K562 (cell line): ENCODE data around the gene CASKIN2. TPM values are rescaled to one million over a fixed set of nuclear protein-coding genes. Genes with fewer than 3 reads are reported as not detected.
A peak's percentile ranks its signal among the peaks of the same experiment; 100 is the strongest.

Experiments used
- ATAC-seq: fragments of 200-7000 bp; cut with Tn5 transposase; 3 replicates; pipeline ENCODE4 v1.9.1; 2020; ENCODE audit warnings: moderate library complexity
- BruUV-seq: library from RNA; stranded (reverse); fragments of 400-500 nt; replicated peaks from 2 replicates; lab custom pipeline; 2021; lab: Mats Ljungman, UMichigan
- CTCF ChIA-PET: fragments of 300-600 bp; formaldehyde crosslinking; extraction: SDS; loops from one replicate; lab custom pipeline; 2021; ENCODE audit warnings: low intra/inter-chr PET ratio; lab: Yijun Ruan, JAX
- POLR2A ChIA-PET: fragments of 300-600, 350-650 bp; sonication (Branson Sonifier 250); formaldehyde crosslinking; extraction: SDS; loops from one replicate; lab custom pipeline; 2021; ENCODE audit warnings: antibody characterized with exemption, inconsistent platforms; lab: Yijun Ruan, JAX
- DNase-seq, 4 experiments: peaks; one replicate each; pipeline versions ENCODE4 v3.0.0 to v3.0.0-alpha.2; 2011 to 2018; ENCODE audit warnings: low spot score in 3 of 4, mixed read lengths in 3 of 4; ENCODE audit errors: extremely low read depth in 1 of 4
- FAIRE-seq: peaks from 2 replicates; lab custom pipeline; 2011; peaks lifted over from hg19 to GRCh38; lab: Jason Lieb, UNC
- H2AFZ ChIP-seq: 2 replicates; pipeline ENCODE4 v1.6.0; 2011; ENCODE audit warnings: low read depth, low read length, control low read depth, inconsistent platforms
- H3K27ac ChIP-seq: fragments of 200-600 bp; 3 replicates; pipeline ENCODE4 v1.8.0; 2011; ENCODE audit warnings: low read depth, mild to moderate bottlenecking, control low read depth, inconsistent platforms, low read length, moderate library complexity, mixed read lengths; ENCODE audit errors: extremely low read depth
- H3K27me3 ChIP-seq, 2 experiments: fragments of 300-600 bp in 1 of 2; 2 replicates in 1 of 2; 3 replicates in 1 of 2; pipeline versions ENCODE4 v1.6.0 to v1.8.0; 2011; ENCODE audit warnings: inconsistent platforms in 2 of 2, low read length in 2 of 2, mild to moderate bottlenecking in 1 of 2, mixed read lengths in 1 of 2, moderate library complexity in 1 of 2; ENCODE audit not compliant: control insufficient read depth in 2 of 2, insufficient read depth in 2 of 2
- H3K36me3 ChIP-seq: fragments of 300-600 bp; 3 replicates; pipeline ENCODE4 v1.8.0; 2011; ENCODE audit warnings: mild to moderate bottlenecking, low read length, inconsistent platforms; ENCODE audit not compliant: control insufficient read depth, insufficient read depth
- H3K4me1 ChIP-seq, 2 experiments: fragments of 200-600 bp in 1 of 2; replicated peaks in 1 of 2; 2 replicates in 1 of 2; 3 replicates in 1 of 2; pipeline versions ENCODE4 v1.5.1 to v1.8.0; 2011; ENCODE audit warnings: inconsistent platforms in 2 of 2, low read length in 2 of 2, mild to moderate bottlenecking in 1 of 2, mixed read lengths in 1 of 2, moderate library complexity in 1 of 2; ENCODE audit not compliant: control insufficient read depth in 2 of 2, insufficient read depth in 2 of 2
- H3K4me2 ChIP-seq: 2 replicates; pipeline ENCODE4 v1.6.1; 2011; ENCODE audit warnings: low read length, control low read depth, inconsistent platforms, mixed read lengths; ENCODE audit not compliant: insufficient read depth
- H3K4me3 ChIP-seq: fragments of 200-600 bp; sonication (generic), shearing (Covaris generic); 2 replicates; pipeline ENCODE4 v1.5.1; 2016; ENCODE audit warnings: control low read depth, inconsistent platforms
- H3K79me2 ChIP-seq: fragments of 200-600 bp; 3 replicates; pipeline ENCODE4 v1.8.0; 2011; ENCODE audit warnings: low read length, inconsistent platforms; ENCODE audit not compliant: control insufficient read depth, insufficient read depth
- H3K9ac ChIP-seq, 2 experiments: 2 replicates each; pipeline versions ENCODE4 v1.6.0 to v1.6.1; 2011; ENCODE audit warnings: low read depth in 2 of 2, low read length in 2 of 2, control low read depth in 1 of 2, inconsistent platforms in 1 of 2, mild to moderate bottlenecking in 1 of 2, mixed read lengths in 1 of 2; ENCODE audit not compliant: insufficient read depth in 1 of 2
- H3K9me1 ChIP-seq: one replicate; pipeline ENCODE4 v1.6.0; 2011; ENCODE audit warnings: inconsistent platforms, mild to moderate bottlenecking, low read length, moderate library complexity; ENCODE audit not compliant: control insufficient read depth, insufficient read depth
- H3K9me3 ChIP-seq: replicated peaks from 2 replicates; pipeline ENCODE4 v1.5.1; 2011; ENCODE audit warnings: low read depth, low read length, inconsistent platforms; ENCODE audit not compliant: control insufficient read depth, insufficient read depth
- H4K20me1 ChIP-seq: replicated peaks from 2 replicates; pipeline ENCODE4 v1.6.1; 2011; ENCODE audit warnings: low read length, inconsistent platforms, mixed read lengths; ENCODE audit not compliant: control insufficient read depth, insufficient read depth
- POLR2G ChIP-seq: fragments of 200-400 bp; formaldehyde crosslinking; IDR thresholded peaks from 2 replicates; pipeline ENCODE4 v1.6.1; 2017; ENCODE audit warnings: low read depth, mild to moderate bottlenecking, antibody characterized with exemption, low read length, moderate library complexity
- WGBS: fragments of 100-300 bp; shearing (Covaris generic); methylation state at CpG from one replicate; pipeline ENCODE4 v1.1.6; 2016; ENCODE audit warnings: low coverage, mixed read lengths; ENCODE audit not compliant: insufficient coverage; ENCODE audit errors: missing lambda C conversion rate; 5-methylcytosine and 5-hydroxymethylcytosine counted together
- in situ Hi-C: fragments of 300-500 bp; cut with MboI; formaldehyde crosslinking; loops from 4 replicates; pipeline ENCODE4 v1.15.0; 2018; ENCODE audit warnings: inconsistent platforms, mixed read lengths
- intact Hi-C: fragments of 100-400 bp; cut with micrococcal nuclease; formaldehyde crosslinking; loops from 2 replicates; pipeline ENCODE4 v1.14.2; 2022
- polyA plus RNA-seq, 8 experiments: library from polyadenylated mRNA; depleted of rRNA in 4 of 8; stranded (reverse) in 5 of 8; unstranded in 3 of 8; fragments of >200 nt; fragmentation: Nextera tagmentation in 2 of 8; fragmentation: Illumina TruSeq in 1 of 8; extraction: Ambion mirVana in 2 of 8; extraction: Trizol in 1 of 8; gene quantifications; 2 replicates each; pipeline versions ENCODE4 v1.2.1 to v1.2.3, GENCODE V29; 2011 to 2014; ENCODE audit warnings: inconsistent platforms in 1 of 8, missing spikeins in 1 of 8
- total RNA-seq, 7 experiments: library from RNA; depleted of rRNA in 6 of 7; stranded (reverse); fragments of >200 nt in 6 of 7; fragmentation: Illumina TruSeq in 2 of 7; extraction: Trizol in 2 of 7; gene quantifications; 2 replicates each; pipeline versions ENCODE4 v1.2.1 to v1.2.3, GENCODE V29; 2011 to 2021; ENCODE audit warnings: low replicate concordance in 1 of 7
- TF ChIP-seq, protein P1 (sequence below): fragments of 450-650 bp; formaldehyde crosslinking; IDR thresholded peaks from 2 replicates; pipeline ENCODE4 v1.4.0; 2020; ENCODE audit warnings: mild to moderate bottlenecking, moderate library complexity

CASKIN2 gene
- total and polyA plus RNA-seq, 9 of the 15 experiments (the other 6 are each of a cell fraction or from before 2014, with no cell fraction given), result 0.01 to 12.2 (median 2.1) TPM

DNA sequence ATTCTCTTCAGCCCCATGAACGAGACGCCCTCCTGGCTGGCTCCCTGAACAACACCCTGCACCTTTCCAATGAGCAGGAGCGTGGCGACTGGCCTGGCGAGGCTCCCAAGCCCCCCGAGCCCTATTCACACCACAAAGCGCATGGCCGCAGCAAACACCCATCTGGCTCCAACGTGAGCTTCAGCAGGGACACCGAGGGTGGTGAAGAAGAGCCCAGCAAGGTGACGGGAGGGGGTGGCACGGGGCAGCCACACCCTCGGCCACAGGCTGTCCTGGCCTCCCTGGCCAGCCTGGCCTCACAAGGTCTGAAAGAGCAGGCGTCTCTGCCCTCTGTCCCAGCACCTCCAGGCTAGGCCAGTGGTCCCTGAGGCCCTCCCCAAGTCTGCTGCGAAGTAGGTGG is 23.7 kb downstream of the CASKIN2 start:
- no peaks in the 10 kb centered on the region for H3K27me3 ChIP-seq
- intact Hi-C loops, result no loop called here
- H3K9me1 ChIP-seq, result no peaks in the 10 kb centered on the region
- H3K9me3 ChIP-seq, result no peaks in the 10 kb centered on the region
- H2AFZ ChIP-seq, result no peak overlapping the region
- H3K9ac ChIP-seq, result peak overlapping the region in 1 of 2 experiments; percentile 31; a peak in 1 of 4 replicates
- H3K79me2 ChIP-seq, result 0 out of 3 replicates have a peak, but pooled peaks cover 2% of the 10 kb centered on the region
- CTCF ChIA-PET, result no interaction called here
- 0 out of 2 replicates have a peak, but pooled peaks have one; percentile 18 for TF ChIP-seq POLR2G
- TF ChIP-seq, protein P1, sequence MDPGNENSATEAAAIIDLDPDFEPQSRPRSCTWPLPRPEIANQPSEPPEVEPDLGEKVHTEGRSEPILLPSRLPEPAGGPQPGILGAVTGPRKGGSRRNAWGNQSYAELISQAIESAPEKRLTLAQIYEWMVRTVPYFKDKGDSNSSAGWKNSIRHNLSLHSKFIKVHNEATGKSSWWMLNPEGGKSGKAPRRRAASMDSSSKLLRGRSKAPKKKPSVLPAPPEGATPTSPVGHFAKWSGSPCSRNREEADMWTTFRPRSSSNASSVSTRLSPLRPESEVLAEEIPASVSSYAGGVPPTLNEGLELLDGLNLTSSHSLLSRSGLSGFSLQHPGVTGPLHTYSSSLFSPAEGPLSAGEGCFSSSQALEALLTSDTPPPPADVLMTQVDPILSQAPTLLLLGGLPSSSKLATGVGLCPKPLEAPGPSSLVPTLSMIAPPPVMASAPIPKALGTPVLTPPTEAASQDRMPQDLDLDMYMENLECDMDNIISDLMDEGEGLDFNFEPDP, result no peak
- TF ChIP-seq, all 486 proteins: peak for 1
- Histone ChIP-seq H3K4me1 (peaks cover 11 to 28% of the 10 kb centered on the region in 2 experiments; a peak in 4 of 5 replicates), H4K20me1 (peaks cover 10% of the 10 kb centered on the region; the same call in 1 of the 2 replicates), H3K36me3 (peaks cover 30% of the 10 kb centered on the region; the same call in 1 of the 3 replicates), H3K4me3 (no peak overlapping the region), H3K4me2 (no peak overlapping the region), H3K27ac (no peak overlapping the region)
- POLR2A ChIA-PET, result interaction anchor here (0.7 kb wide), 1 partner anchor 378 kb away, joined by 3 read pairs; no protein-coding TSS in a partner anchor
- no peak for FAIRE-seq
- no TSS peak for BruUV-seq
- DNase-seq, result no peak
- WGBS, result 71% methylated on average over 15 of the region's 15 CpGs
- in situ Hi-C loops, result no loop called here
- no peak for ATAC-seq
